ENCODE measurements around the gene TDRD7.
A peak's percentile ranks its signal among the peaks of the same experiment; 100 is the strongest.

Gene TDRD7

DNA sequence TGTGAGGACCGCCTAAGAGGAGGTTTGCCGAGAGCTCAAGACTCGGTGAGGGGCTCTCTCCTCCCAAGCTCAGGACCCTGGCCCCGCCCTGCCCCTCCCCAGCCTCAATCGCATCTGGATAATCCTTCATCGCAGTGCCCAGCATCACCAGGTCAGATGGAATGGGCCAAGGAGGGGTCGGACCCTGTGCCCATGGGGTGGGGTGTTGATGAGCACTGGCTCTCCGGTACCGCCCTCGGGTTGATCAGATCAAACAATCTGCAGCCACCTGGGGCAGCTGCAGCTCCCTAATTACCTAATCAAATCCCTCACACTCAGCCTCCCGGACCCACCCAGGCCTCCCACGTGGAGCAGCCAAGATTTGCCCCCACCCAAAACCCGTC lies 24.4 kb upstream of the TDRD7 start:
- DNase-seq, result no peak

DNA sequence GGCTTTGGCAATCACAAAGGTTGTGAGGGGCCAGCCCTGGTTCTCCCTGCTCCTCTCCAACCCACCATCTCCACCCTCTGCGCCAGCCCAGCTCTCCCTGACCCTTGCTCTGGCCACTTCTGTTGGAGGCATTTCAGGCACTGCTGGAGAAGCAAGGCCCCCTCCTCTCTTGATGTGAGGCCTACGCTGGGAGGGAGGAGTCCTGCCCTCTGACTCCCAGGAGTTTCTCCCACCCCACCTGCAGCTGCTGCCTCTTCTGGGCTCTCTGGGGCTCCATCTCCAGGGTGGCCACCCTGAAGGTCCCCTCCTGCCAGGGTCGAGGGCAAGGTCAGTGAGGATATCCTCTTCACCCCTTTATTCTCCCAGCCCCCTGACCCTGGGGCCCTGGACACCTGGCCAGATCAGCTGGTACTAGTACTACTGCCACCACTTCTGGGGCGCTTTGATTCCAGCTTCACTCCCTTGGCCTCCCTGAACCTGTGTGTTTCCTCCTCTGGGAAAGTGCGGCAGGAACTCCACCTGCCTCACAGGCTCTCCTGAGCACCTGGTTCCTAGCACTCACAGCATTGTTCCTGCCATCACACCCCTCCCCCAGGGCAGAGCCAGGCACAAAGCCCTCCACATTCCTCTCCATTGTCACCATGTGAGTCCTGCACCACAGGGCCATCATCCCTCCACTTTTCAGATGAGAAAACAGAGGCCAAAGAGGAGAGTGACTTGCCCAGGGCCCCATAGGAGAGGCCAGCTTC lies 23.8 kb upstream of the TDRD7 start:
- DNase-seq, result no peak

DNA sequence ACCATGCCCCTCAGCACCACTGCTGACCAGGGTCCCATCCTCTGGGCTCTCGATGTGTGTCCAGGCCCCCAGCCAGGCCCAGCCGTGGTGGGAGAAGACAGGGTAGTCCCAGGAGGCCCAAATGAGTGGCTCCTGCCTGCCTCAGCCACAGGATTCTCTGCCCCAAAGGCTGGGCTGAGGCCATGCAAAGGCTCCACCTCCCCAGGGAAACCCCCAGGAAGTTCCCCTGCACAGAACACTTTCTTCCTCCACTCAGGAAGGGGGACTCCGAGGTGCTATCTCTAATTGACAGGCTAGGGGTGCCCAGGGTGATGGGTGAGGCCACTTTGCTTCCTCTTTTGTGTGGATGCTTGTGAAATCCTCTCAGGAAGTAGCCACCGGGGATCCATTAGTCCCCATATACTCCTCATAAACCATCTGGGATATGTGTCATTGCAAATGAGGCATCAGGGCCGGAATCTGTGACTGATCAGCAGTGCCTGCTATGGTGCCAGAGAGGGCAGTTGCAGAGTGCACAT lies 23.1 kb upstream of the TDRD7 start:
- peak; percentile 37 for DNase-seq

DNA sequence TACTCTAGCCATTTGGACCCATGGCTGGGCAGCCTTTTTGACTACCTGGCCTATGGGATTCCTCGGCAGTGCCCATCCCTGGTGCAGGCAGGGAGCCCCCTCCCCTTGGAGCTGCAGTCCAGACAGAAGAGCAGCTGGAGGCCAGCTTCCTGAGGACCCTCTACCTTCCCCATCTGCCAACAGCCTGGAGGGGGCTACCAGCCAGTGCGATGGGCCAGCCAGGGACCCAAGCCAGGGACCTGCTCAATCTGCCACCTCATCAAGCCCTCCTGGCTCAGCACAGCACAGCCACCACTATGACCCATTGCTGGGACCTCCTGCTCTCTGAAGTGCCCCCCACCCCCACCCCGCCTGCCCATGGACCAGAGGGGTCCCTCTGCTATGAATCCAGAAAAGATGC lies 22.6 kb upstream of the TDRD7 start:
- no peak for DNase-seq

DNA sequence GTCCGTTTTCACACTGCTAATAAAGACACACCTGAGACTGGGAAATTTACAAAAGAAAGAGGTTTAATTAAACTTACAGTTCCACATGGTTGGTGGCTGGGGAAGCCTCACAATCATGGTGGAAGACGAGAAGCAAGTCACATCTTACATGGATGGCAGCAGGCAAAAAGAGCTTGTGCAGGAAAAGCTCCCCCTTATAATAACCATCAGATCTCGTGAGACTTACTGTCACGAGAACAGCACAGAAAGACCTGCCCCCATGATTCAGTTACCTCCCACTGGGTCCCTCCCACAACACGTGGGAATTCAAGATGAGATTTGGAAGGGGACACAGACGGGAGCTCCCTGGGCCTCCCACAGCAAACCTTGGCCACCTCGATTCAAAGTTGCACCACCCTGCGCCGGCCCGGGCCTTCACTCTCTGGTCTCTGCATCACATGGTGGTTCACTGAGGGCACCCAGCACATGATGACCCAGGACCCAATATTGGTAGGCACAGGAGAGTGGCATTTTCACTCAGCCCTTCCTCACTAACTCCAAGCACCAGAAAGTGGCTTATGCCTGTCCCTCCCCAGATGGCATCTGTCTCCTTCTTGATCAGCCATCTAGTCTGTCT lies 21.0 kb upstream of the TDRD7 start:
- DNase-seq, result no peak

DNA sequence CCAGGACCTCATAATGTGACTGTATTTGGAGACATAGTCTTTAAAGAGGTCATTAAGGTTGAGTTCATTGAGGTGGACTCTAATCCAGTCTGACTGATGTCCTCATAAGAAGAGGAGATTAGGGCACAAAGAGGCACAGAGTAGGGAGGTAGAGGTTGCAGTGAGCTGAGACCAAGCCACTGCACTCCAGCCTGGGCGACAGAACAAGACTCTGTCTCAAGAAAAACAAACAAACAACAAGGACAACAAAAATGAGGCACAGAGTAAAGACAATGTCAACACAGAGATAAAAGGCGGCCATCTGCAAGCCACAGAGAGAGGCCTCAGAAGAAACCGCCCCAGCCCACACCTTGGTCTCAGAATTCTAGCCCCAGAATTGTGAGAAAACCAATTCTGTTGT lies 17.0 kb upstream of the TDRD7 start:
- DNase-seq, result no peak

DNA sequence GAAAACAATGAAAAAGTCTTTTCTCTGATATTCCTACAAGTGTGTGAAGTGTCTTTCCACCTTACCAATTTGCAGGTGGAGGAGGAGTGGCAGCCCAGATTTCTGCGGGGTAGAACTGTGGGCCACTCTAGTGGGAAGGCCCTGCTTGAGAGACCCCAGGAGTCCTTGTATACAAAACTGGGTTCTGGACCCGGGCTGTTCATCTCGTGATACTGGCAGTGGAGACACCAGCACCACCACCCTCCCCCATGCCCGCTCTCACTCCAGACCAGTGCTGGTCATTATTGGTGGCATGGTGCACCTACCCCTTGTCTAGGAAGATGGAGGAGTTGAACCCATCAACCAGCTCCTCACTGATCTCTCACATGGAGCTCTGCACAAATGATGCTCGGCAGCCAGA lies 16.2 kb upstream of the TDRD7 start:
- no peak for DNase-seq

DNA sequence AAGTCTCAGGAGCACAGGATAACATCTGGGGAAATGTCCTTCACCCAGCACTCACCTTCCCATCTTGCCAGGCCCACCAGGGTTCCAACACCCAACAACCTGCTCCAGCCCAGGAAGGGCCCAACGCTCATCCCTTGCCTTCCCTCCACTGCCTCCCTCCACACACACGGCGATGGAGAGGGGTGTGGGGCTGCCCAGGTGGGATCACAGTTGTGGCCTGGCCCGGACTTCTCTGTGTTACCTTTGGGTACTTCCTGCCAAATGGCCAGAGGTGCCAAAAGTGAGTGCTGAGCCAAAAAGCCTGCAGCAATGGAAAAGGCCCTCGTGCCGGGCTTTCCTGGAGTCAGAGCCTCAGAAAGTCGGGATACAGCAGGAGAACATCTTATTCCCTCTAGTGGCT lies 15.6 kb upstream of the TDRD7 start:
- DNase-seq, result no peak

DNA sequence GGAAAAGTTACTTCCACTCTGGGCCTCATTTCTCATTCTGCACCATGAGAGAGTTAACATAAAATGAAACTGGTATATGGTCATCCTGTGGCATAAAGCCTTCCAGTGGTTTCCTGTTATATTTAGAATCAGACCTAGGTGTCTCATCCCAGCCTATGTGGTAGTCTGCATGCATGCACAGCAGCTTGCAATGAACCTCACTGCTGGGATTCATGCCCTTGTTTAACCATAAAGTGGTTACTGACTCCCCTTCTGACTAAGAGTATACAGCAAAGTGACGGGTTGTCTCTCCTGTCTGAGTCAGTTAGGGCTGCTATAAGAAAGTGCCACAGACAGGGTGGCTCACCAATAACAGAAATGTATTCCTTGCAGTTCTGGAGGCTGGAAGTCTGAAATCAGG lies 14.7 kb upstream of the TDRD7 start:
- no peak for DNase-seq

DNA sequence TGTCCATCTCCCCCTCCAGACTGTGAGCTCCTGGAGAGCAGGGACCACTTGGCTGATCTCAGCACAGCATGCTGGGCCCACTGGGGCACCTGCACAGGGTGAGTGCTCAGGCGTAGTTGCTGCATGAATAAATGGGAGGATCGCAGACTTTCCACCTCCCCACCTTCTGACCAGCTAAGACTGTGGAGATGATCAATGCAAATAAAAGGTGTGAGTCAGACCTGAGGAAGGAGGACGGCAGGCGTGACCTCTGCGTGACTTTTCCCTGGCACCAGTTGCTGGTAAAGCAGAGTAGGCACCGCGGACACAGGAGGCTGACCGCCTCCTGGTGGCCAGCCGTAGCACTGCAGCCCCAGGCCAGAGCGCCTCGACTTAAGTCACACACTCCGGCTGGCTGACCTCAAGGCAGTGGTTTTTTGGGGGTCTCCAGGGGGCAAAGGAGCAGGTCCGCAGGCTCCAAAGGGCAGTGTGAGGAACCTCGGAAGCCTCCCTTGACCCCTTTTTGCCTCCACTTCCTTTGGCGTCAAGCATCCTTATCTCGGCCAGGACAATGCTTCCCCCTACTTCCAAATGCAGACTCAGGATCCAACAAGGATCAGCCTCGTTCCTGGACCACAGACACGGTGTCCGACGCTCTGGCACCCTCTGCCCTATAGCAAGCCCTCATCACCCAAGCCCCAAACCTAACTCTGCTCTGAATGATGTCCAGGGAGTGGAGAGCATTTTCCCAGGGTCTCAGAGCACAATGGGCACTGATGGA lies 12.7 kb upstream of the TDRD7 start:
- DNase-seq, result peak; percentile 75

DNA sequence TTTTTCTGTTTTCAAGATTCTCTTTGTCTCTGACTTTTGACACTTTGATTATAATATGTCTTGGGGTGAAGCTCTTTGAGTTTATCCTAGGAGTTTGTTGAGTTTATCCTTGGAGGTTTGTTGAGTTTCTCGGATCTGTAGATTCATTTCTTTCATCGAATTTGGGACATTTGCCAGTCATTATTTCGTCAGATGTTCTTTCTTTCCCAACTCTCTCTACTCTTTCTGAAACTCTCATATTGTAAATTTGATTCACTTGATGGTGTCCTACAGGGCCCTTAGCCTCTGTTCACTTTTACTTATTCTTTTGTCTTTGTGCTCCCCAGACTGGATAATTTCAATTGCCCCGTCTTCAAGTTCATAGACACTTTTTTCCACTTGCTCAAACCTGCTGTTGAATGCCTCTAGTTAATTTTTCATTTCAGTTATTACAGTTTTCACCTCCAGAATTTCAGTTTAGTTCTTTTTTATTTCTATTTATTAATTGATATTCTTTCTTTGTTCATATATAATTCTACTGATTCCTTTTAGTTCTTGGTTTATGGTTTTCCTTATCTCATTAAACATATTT lies 8.1 kb upstream of the TDRD7 start:
- no peak for DNase-seq

DNA sequence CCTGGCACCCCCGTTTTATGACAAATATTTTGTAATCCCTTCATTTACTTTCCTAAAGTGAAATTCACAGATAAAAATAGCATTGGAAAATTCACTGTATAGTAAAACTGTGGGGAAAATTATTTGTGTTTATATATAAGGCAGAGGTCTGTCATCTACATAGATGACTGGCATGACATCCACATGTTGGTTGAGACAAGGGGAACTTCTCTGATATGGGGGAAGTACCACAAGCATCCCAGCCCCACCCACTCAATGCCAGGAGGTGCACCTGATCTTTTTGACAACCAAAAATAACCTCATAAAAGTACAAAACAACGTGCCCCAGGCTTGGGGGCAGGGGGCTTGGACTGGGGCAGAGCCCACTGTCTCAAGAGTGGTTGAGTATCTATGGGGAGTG lies 6.3 kb upstream of the TDRD7 start:
- no peak for DNase-seq

DNA sequence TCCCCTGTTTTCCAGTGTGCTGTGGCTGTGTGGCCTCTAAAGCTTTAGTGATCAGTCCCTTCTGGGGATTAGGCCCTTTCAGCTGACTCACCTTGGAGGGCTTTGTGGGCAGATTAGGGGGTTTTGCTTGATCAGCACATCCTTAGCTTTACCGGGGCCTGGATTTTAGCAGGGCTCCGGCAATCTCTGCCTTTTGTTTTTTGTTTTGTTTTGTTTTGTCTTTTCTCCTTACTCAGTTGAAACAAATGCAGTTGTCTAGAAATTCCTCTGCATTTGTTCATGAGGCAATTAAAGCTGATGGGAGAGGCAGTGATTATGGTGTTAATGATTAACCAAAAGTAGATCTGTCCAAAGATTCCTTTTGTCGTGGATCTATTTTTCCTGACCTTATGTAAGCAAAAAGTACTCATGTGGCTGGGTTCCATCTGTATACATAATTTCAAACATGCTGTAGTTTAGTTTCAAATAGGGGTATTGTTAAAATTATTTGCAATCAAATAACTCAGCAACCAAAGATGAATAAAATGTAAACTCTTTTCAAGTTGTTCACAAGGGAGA lies 5.2 kb upstream of the TDRD7 start:
- DNase-seq, result no peak

DNA sequence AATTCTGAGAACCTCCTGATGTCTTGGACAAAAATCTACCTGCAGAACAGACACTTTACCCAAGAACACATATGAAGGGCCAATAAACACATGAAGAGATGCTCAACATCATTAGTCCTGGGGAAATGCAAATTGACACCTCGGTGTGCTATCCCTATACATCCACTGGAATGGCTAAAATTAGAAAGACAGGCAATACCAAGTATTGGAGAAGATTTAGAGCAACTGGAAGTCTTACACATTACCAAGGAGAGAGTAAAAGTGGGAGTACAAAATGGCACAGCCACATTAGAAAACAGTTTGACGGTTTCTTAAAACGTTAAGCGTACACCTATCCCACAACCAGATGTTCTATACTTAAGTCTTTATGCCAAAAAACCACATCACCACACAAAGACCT lies 3.3 kb upstream of the TDRD7 start:
- DNase-seq, result no peak

DNA sequence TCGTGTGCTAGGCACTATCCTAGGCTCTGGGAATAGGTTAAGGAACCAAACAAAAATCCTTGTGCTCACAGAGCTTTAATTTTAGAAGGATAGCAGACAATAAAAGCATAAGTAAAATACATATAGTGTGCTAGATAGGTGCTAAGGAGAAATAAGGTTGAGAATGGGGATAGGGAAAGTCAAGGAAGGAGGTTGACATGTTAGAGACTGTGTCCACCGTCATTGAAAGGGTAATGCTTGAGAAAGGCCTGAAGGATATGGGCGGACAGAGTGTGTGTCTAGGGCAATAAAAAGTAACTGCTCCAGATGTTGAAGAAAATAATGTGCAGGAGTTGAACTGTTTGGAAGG lies 482 bp upstream of the TDRD7 start:
- DNase-seq, result no peak

DNA sequence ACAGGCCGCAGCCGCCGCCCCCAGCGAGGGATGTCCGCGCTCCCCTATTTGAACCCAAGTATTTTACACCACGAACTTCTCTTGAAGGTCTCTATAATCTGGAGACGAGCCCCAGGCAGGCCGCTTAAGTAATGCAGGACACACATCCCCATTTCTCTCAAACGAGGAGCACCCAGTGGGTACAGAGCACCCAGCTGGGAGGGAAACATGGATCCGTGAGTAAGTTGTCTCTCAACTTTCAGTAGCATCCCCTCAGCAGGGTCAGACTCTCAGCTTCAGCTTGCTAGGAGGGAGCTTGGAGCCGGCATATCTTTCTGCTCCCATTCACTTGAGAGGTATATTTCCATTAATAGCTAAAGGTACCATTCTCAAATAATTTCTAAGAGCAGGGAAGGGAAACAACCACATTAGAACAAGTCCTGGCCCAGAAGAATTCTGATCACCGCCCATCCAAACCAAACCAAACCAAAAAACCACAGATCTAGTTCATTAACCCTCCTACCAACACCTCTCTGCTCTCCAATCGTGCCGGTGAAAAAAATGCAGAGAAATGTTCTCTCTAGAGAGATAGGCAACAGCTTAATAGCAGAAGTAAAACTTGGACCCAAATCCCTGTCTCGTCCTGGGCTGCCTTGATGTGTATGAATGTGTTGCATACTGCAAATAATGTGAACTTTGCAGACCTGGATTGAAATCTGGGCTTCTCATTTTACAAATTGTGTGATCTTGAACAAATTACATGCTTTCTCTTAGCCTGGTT lies 910 bp downstream of the TDRD7 start:
- no peak for DNase-seq

DNA sequence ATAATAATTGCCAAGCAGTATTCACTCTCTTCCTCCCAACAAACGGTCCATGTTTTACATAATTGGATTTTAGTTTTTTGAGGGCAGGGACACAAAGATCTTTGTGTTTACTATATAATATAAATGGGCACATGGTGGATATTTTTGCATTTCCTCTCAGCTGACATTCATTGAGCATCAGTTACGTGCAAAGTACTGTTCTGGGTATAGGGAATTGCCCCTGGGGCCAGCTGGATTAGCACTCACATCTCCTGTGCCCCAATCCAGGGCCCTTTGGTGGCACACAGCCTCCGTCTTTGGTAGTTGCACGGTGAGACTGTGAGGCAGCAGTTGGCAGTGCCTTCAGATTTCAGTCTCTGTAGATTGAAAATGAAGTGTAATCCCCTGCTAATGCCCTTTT lies 1.6 kb downstream of the TDRD7 start:
- DNase-seq, result no peak

DNA sequence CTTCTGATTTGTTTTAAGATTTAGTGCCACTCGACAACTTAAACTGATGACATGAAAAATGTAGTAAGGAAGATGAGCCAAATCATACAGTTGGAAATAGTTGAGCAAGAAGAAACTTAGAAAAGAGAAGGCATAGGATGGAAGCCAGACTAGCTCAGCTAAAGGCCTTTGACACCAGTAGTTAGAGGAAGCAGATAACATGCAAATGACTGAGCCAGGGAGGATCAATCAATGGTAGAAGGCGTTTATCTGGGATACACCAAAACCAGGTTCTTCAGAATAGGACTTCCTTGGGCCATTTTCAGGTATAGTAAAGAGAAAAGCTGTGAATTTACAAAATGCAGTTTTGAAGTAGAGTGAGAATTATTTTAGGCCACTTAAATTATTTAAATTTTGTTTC lies 3.2 kb downstream of the TDRD7 start:
- no peak for DNase-seq

DNA sequence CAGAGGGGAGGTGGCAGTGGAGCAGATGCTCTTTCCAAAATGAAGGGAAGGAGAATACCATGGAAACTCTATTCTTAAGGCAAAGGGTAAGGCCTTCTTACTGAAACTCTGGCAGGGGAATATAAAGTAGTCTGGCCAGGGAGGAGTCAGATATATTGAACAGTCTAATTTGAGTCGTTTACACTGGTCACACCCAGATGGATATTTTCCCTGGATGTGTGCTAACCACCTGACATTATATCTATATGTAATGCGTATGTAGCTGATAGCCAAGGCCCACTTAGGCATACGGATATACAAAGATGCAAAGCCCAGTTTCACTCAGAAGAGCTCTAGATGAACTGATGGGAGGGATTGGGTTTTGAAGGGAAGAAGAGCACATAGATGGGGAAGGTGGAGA lies 7.0 kb downstream of the TDRD7 start:
- DNase-seq, result no peak

DNA sequence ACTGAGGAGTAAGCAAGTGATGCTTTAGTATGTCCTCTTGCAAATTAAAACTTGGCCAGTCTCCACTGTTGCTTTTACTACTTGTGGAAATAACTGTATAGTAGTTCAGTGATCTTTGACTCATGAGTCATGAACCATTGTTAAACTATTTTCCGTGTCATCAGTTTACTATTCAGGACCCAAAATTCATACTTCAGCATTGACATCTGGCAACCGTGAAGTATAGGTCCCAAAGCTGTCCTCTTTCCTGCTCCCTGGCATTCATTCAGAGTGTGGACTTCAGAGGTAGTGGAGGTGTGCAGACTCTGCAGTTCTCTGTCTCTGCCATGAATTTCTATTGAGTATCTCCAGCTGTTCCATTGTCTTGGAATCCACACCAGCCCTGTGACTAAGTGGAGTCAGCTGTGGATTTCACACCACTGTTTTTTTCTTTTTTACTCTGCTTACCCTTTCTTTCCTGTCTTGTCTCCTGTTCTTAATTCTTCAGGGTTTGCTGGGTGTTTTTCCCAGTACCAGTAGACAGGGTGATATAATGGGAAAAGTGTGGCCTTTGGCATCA lies 7.5 kb downstream of the TDRD7 start:
- no peak for DNase-seq

DNA sequence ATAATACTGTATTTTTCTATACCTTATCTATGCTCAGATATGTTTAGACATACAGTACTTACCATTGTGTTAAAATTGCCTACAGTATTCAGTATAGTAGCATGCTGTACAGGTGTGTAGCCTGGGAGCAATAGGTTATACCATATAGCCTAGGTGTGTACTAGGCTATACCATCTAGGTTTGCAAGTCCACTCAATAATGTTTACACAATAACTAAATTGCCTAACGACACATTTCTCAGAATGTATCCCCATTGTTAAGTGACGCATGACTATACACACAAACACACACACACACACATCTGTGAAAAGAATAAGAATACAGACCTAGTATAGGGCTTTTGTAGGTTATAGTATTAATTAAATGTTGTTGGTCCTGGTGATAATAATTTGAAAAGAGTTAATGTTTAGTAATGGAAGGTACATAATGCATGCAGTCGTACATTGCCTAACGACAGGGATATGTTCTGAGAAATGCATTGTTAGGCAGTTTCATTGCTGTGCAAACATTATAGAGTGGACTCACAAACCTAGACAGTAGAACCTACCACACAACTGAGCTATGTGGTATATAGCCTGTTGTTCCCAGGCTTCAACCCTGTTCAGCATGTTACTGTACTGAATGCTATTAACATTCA lies 13.6 kb downstream of the TDRD7 start:
- DNase-seq, result no peak

DNA sequence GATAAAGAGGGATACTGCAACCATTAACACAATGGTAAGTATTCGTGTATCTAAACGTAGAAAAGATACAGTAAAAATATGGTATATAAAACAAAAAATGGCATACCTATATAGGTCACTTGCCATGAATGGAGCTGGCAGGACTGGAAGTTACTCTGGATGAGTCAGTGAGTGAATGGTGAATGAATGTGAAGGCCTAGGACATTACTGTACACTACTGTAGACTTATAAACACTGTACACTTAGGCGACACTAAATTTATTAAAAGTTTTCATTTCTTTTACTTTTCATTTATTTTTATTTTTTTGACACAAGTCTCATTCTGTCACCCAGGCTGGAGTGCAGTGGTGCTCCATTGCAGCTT lies 14.1 kb downstream of the TDRD7 start:
- no peak for DNase-seq

Measured in activated naive CD4-positive, alpha-beta T cell treated with Interleukin-2 at 50 U/mL for 16 hours (primary cell).